Omental fat pad (tissue), 4 donors: ENCODE measurements around the gene CLDN24. TPM values are rescaled to one million over a fixed set of nuclear protein-coding genes. Genes with fewer than 3 reads are reported as not detected.

Experiments
- ATAC-seq: fragments of 150-250 bp; one replicate; pipeline ENCODE4 v1.9.1; 2016; ENCODE audit warnings: mild to moderate bottlenecking, moderate library complexity; ENCODE audit not compliant: low FRiP score
- DNase-seq: peaks from one replicate; pipeline ENCODE4 v3.0.0-alpha.2; 2019; ENCODE audit warnings: low spot score
- total RNA-seq, 4 donors: library from RNA; depleted of rRNA; stranded (reverse); fragments of >200 nt; gene quantifications; one replicate each; pipeline ENCODE4 v1.1.0, GENCODE V29; 2016
- TF ChIP-seq, protein P1 (sequence below), 3 donors: fragments of 450-650 bp; IDR thresholded peaks; one replicate each; pipeline ENCODE4 v1.5.1; 2016 to 2017; ENCODE audit warnings: antibody characterized with exemption in 3 of 3, mild to moderate bottlenecking in 3 of 3, moderate library complexity in 2 of 3

The CLDN24 gene
- total RNA-seq, 4 donors from 2014 or later = not detected

DNA sequence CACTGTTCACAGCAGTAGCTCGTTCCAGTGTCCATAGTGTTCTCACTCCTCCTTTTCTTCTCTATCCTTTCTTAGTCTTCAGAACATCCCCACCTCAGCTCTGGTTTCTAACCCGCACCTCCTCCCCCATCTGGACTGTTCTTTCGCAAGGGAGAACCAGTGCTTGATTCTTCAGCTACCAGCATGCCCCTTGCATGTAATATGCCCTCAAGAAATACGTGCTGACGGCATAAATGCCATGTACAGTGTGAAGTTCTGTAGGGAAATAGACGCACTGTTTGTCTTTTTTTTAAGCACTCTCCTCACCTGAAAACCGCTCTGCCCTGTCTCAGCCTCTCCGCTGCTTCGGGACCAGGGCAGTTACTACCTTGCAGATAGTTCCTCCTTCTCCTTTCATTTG is 7.4 kb downstream of the CLDN24 start:
- TF ChIP-seq, protein P1, sequence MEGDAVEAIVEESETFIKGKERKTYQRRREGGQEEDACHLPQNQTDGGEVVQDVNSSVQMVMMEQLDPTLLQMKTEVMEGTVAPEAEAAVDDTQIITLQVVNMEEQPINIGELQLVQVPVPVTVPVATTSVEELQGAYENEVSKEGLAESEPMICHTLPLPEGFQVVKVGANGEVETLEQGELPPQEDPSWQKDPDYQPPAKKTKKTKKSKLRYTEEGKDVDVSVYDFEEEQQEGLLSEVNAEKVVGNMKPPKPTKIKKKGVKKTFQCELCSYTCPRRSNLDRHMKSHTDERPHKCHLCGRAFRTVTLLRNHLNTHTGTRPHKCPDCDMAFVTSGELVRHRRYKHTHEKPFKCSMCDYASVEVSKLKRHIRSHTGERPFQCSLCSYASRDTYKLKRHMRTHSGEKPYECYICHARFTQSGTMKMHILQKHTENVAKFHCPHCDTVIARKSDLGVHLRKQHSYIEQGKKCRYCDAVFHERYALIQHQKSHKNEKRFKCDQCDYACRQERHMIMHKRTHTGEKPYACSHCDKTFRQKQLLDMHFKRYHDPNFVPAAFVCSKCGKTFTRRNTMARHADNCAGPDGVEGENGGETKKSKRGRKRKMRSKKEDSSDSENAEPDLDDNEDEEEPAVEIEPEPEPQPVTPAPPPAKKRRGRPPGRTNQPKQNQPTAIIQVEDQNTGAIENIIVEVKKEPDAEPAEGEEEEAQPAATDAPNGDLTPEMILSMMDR (IDR thresholded peaks at IDR 0.05) = no peak
- ATAC-seq (no peak), DNase-seq (no peak)

DNA sequence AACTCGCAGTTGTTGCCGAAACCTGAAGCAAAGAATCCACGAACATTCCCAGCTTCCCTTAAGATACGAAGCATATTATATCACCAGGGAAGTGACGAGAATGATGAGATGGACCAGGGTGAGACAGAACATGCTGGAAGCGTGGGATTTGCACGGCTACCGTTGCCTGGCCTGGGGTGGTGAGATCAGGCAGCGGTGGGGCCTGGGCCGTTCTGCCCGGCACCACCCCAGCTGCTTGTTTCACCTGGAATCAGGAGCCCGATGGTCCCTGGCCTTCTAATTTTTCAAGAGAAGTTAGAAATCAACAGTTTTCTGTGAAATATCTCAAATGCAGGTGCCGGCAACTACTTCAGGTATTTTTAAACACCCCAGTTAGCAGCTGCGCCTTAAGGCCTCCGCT is 7.9 kb downstream of the CLDN24 start:
- TF ChIP-seq, protein P1 (IDR thresholded peaks at IDR 0.05) = no peak
- no peak for ATAC-seq
- no peak for DNase-seq

DNA sequence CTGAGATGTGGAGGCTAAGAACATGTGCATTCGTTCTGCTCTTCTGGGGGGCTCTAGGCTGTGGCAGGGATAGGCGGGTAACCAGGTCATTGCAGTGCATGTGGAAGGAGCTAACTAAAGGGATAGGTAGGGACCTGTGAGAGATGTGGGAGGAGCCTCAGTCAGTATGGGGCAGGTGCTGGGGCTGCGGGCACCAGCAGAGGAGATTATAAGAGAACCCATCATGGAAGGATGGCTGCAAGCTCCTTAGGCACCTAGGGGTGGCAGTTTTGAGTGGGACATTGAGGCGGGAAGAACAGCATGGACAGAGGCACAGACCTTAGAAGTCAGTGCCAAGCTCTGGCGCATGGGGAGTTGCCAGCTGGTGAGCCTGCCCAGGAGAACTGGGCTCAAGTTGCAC is 9.4 kb downstream of the CLDN24 start:
- ATAC-seq = no peak
- TF ChIP-seq, protein P1 (IDR thresholded peaks at IDR 0.05) = no peak
- no peak for DNase-seq

DNA sequence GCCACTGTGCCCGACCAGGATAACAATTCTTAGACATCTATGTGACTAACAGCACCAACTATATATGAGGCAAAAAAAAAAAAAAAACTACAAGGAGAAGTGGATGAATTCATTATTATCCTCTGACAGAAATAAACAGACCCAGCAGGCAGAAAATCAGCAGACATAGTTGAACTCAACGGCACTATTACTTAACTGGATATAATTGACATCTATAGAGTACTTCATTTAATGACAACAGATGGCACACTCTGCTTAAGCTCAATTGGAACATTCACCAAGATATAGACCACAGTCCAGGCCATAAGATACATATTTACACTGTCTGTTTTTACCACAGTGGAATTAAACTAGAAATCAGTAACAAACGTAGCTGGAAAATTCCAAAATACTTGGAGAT is 15.4 kb downstream of the CLDN24 start:
- ATAC-seq = no peak
- TF ChIP-seq, protein P1 (IDR thresholded peaks at IDR 0.05) = no peak

DNA sequence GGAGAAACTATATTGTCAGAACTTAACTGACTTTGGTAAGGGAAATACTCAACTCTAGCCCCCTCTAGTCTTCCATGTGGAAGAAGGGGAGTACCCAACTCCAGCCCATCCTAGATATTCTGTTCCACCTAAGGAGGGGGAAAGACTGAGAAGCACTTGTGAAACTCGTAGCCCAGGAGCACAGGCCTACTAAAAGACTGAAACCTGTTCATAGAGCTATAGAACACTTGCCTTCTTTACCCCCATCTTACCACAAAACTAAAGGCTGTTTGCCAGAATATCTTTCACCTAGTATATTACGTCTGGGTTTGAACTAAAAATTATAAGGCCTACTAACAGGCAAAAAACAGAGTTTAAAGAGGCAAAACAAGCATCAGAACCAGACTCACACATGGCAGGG is 17.7 kb downstream of the CLDN24 start:
- no peak for DNase-seq
- TF ChIP-seq, protein P1 (IDR thresholded peaks at IDR 0.05) = no peak
- ATAC-seq = no peak

More for the DNA sequence above, 15.4 kb downstream of the CLDN24 start:
- no peak for DNase-seq

DNA sequence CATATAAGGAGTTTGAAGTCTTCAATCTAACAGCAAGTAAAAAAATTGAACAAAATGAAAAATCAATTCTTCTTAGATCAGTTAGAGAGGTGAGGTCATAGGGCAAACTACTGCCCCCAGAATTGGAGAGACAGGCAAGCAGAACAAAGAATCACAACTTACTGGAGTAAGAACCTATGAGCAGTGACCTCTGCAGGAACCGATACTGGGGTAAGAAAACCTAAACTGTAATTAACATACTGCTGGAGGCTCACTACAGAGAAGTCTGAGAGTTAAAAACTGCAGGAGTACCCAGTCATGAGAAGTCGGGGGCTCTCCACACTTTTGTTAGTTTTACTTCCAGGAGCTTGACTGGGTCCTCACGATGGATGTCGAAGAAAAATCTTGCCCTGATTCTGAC is 18.2 kb downstream of the CLDN24 start:
- ATAC-seq = no peak
- no peak for DNase-seq
- TF ChIP-seq, protein P1 (IDR thresholded peaks at IDR 0.05) = no peak

DNA sequence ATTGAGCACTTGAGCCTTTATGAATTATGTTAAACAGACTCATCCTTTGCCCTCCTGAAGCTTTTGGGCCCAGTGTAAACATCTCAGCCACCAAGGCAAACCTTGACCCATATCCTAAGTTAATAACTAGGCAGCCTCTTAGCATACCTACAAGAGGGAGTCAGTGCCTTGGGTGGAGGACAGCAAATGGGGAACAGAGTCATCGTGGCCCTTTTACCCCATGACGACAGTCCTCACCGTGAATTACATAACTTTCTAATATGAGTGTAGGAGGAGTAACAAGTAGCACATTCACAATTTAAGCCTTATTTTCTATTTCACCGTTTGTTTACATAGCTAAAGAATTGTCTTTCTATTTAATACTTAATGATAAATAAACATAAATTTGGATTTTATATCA is 18.9 kb downstream of the CLDN24 start:
- DNase-seq (no peak), ATAC-seq (no peak)
- TF ChIP-seq, protein P1 (IDR thresholded peaks at IDR 0.05) = no peak
